ENCODE measurements around the gene AGRN.

DNA sequence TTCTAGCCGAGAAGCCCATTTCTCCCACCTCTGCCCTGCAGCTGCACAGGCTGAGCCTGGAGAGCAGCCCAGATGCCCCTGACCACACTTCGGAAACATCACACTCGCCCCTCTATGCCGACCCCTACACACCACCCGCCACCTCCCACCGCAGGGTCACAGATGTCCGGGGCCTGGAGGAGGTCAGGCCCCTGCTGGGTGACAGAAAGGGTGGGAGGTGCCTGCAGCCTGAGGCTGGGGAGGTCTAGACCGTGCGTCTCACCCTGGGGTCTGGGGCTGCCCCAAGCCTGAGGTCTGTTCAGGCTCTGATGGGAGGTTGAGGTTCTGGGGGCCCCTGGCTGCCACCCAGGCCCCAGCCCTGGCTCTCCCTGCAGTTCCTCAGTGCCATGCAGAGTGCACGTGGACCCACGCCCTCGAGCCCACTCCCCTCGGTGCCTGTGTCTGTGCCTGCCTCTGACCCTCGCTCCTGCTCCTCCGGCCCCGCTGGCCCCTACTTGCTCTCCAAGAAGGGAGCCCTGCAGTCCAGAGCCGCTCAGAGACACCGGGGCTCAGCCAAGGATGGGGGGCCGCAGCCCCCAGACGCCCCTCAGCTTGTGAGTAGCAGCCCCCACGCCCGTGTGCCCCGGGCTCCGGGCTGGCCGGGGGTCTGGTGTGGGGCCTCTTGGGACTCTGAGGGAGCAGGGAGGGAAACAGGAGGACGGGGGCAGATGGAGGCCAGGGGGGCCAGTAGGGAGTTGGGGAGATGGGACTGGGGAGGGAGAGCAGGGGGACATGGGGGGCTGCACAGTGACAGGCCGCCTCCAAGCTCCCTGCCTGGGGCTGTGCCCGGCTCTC is 46.2 kb upstream of the AGRN start:
- TF ChIP-seq, protein P1, sequence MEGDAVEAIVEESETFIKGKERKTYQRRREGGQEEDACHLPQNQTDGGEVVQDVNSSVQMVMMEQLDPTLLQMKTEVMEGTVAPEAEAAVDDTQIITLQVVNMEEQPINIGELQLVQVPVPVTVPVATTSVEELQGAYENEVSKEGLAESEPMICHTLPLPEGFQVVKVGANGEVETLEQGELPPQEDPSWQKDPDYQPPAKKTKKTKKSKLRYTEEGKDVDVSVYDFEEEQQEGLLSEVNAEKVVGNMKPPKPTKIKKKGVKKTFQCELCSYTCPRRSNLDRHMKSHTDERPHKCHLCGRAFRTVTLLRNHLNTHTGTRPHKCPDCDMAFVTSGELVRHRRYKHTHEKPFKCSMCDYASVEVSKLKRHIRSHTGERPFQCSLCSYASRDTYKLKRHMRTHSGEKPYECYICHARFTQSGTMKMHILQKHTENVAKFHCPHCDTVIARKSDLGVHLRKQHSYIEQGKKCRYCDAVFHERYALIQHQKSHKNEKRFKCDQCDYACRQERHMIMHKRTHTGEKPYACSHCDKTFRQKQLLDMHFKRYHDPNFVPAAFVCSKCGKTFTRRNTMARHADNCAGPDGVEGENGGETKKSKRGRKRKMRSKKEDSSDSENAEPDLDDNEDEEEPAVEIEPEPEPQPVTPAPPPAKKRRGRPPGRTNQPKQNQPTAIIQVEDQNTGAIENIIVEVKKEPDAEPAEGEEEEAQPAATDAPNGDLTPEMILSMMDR (IDR thresholded peaks at IDR 0.05), result no peak
- no peak for TF ChIP-seq POLR2A (IDR thresholded peaks at IDR 0.05)

All from Peyer's patch (tissue), 4 donors.